T follicular helper cell (primary cell): ENCODE data around the gene GPR17.

Experiments used
- DNase-seq: peaks from one replicate; pipeline ENCODE4 v3.0.0-alpha.2; 2020; ENCODE audit warnings: low read depth

Gene GPR17

DNA sequence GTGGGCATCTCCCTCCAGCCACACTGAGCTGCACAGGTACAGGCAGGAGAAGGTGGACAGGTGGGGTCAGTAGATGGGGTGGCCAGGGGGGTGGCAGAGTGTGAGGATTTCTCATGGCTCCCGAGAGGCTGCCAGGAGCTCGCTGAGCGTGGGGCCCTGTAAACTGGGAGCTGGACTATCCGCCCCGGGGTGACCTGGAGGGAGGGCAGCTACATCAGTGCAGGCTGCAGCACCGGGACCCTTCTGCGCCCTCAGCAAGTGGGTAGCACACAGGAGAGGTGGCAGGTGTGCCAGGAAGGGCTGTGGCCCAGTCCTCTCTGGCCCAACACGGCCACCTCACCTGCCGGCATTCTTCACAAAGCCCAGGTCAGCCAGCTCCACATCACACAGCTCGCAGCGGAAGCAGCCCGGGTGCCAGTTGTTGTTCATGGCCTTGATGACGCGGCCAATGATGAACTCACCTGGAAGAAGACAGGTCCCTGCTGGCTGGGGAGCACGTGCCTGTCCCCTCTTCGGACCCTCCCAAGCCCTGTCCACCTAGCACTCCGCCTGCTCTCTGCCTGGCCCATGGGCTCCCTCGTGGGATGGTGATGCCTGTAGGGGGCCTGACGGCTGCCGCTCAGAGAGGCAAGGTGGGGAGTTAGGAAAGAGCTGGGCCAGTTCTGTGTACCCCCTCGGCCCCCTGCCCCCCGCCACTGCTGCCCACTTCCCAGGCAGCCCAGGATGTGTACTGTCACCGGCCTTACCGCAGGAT is 8.3 kb downstream of the GPR17 start:
- DNase-seq, result no peak

DNA sequence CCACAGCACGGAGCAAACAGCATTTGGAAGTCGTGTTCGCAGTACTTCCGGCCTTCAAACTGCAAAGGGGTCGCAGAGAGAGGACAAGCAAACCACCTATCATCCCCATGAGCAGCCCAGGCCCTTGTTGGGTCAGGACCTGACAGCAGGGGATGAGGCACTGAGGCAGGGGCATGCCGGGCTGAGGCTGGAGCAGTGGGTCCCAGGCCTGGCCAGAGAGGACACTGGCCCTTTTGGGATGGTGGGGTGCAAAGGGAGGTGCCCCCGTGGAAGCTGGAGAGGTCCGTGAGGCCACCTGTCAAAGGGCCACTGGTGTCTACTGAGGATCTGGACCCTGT is 8.9 kb downstream of the GPR17 start:
- no peak for DNase-seq

DNA sequence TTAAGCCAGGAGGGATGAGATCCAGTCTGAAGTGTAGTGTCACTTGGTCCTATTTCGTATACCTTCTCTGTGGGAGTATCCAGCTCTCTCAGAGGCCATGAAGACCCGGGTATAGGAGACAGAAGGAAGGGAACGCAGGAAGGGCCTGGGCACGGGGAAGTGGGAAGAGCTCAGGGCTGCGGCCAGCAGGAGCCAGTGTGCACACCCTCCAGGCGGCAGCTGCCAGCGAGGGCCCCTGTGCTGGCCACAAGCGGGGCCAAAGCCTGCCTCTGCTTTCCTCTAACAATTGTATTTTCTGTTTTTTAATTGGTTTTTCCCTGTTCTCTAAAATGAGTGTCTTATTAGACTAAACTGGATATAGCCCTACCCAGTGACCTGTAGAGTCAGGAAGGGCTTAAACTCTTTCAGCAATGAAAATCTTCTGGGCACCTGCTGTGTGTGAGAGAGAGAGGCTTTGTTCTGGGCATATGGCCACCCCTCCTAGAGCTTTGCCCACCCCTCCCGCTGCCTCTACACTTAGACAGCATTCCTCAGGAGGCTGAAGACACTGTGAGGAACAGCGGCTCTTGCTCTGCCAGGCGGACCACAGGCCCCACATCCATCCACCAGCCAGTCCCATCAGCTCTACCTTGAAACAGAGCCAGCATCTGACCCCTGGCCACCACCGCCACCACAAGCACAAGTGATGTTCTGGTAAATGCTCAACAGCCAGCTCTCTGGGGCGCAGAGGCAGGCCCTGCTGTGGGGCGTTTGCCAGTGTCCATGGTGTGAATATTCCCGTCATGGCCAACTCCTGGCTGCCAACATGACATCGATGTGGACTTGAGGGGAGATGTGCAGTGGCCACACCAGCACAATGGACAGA is 9.5 kb downstream of the GPR17 start:
- no peak for DNase-seq

DNA sequence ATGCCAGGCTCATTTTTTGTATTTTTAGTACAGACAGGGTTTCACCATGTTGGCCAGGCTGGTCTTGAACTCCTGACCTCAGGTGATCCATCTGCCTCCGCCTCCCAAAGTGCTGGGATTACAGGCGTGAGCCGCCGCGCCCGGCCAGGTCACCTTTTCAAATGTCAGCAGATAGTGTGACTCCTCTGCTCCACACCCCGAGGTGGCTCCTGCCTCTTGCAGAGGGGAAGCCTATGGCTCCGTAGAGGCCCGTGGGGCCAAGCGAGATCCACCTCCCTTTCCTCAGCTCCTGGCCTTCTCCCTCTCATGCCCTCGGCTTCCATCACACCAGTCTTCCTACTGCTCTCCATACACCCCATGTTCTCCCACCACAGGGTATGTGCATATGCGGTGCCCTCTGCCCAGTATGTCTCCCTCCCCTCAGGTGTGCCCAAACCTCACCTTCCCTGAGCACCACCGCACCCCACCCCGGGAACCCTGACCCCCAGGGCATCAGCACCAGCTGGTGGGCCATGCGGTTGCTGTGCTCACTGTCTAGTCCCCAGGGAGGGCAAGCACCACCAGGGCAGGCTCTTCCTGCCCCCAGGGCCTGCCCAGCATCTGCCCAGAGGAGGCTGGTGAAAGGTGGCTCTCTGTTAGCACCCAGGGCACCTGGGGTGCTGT is 10.7 kb downstream of the GPR17 start:
- no peak for DNase-seq

DNA sequence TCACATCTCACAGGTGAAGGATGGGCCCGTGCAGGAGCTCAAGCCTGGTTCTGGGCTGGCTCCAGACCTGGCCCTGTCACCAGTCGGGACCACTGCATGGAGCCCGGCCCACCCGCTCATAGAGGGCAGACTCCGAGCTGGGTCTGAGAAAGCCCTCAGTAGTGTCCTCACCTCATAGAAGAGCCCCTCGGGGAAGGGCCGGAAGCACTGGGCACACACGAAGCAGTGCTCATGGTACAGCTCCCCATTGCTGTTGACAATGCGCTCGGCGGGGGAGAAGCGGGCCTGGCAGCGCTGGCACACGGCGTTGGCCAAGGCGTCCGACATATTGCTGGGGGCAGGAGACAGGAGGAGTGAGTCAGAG is 11.3 kb downstream of the GPR17 start:
- DNase-seq, result no peak

DNA sequence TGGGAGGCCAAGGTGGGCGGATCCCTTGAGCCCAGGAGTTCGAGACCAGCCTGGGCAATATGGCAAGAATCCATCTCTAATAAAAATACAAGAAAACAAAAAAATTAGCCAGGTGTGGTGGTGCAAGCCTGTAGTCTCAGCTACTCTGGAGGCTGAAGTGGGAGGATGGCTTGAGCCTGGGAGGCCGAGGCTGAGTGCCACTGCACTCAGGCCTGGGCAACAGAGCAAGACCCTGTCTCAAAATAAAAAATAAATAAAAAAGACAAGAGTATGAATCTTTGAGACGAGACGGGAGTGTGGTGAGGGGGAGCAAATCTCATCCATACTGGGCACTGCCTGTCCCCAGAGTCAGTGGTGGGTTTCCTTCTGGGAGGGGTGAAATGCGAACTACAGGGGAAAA is 12.2 kb downstream of the GPR17 start:
- DNase-seq, result no peak

- no peak for DNase-seq
Observed at GRCh38 chr2:127658641-127659407, 12.9 kb downstream of the GPR17 start.

DNA sequence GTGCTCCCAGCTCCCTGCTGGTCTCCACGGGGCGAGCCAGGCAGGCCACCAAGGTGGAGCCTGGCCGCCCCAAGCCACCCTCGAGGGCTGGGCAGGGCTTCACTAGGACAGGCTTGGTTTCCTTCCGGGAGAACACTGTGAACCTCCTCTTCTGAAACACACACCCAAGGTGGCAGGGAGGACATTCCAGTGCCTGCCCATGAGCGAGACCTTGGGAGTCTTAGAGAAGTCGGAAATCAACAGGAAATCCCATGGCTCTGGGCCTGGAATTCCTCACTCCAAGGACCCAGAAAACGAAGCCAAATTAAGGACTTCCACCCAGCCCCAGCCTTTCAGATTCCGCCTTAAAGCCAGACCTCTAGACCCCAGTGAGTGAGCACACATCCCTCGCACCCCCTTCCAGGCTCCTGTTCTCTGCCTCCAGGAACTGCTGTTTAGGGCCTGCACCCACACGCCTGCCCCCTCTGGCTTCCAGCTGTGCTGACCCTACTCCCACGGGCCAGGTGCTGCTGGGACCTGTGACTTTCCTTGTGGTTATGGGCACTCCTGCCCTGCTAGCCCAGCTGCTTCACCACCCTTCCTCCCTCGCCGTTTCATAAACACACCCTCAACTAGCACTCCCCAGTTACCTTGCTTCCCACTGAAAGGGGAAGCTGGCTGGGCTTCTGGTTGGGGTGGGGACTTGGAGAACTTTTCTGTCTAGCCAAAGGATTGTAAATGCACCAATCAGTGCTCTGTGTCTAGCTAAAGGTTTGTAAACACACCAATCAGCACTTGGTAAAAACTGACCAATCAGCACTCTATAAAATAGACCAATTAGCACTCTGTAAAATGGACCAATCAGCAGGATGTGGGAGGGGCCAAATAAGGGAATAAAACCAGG is 13.7 kb downstream of the GPR17 start:
- no peak for DNase-seq

- no peak for DNase-seq
Observed at GRCh38 chr2:127660291-127660578, 14.3 kb downstream of the GPR17 start.

- DNase-seq, result no peak
Observed at GRCh38 chr2:127661072-127661649, 15.2 kb downstream of the GPR17 start.

DNA sequence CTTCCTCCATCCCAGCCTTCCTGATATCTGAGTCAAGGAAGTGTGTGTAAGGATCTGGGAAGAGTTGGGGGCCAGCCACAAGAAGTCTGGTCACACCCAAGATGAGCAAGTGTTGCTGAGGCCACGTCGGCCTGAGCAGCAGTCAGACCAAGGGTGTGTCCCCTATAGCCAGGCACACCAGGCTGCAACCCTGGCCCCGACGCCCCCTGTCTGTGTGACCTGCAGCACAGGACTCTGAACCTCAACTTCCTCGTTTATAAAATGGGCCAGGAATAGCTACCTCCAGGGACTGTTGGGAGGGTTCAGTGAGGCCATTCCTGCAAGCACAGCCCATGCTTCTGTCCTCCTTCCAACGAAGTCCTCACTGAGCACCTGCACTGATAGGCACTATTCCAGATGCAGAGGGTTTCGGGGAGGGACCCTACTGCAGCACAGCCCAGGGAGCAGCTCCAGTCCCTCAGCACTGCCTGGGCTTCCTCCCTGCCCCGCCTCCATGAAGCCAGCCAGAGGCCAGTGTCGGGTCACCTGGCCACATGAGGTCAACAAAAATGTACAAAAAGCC is 16.1 kb downstream of the GPR17 start:
- DNase-seq, result no peak

- no peak for DNase-seq
Observed at GRCh38 chr2:127662937-127663565, 17.1 kb downstream of the GPR17 start.

DNA sequence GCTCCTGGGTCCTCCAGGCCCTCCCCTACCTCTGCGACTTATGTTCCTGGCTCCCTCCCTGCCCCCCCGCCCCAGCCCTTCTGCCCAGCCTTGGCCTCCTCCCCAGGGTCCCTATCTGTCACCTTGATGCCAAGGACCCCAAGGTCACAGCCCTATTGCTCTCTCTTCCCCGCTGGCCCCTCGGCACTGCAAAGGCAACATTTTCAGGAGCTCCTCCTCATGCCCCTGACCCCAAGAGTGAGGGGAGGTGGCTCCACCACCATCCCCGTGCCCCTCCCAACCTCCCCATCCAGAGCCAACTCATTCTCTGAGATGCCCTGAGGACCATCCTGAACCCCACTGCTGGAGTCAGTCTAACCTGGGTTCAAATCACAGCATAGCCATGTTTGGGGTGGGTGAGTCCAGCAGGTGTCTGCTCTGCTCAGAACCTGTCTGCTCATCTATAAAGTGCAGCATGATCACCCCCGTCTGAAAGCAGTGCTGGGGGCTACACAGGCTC is 17.7 kb downstream of the GPR17 start:
- no peak for DNase-seq

DNA sequence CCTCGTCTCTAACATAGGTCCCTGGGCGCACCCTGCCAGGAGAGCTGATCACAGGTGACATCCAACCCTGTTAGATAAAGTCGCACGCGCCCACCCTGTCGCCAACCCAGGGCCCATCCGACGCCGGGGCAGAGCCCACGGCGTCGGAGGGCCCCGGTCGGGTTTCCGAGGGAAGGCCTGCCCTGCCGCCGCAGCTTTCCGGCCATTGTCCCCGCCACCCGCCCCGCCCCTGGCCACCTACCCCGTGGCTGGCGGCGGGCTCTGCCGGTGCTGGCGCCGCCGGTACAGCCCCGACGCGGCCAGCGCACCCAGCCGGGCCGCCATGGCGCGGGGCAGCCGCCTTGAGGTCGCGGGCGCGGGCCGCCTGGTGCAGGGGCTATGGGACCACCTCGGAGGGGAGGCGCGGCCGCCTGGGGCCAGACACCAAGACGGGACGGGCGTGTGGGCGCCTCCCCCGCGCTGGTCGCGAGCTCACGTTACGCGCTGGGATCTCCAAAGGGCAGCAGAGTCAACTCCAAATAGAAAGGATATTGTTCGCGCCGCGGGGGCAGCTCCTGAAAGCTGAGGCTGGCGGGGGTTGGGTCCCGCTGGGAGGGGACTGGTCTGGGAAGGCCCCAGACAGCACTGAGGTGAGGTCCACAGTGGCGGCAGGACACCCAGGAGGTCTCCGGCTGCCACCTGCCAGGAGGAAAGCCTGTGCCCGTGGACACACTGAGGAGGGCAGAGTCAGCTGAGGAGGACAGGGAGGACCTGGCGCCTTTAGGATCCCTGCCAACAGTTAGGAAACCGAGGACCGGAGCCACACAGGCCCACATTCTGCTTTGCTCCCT is 18.3 kb downstream of the GPR17 start:
- DNase-seq, result no peak

GRCh38 chr2:127664895-127665225 is 18.9 kb downstream of the GPR17 start:
- no peak for DNase-seq

GRCh38 chr2:127665267-127665893 is 19.4 kb downstream of the GPR17 start:
- no peak for DNase-seq

DNA sequence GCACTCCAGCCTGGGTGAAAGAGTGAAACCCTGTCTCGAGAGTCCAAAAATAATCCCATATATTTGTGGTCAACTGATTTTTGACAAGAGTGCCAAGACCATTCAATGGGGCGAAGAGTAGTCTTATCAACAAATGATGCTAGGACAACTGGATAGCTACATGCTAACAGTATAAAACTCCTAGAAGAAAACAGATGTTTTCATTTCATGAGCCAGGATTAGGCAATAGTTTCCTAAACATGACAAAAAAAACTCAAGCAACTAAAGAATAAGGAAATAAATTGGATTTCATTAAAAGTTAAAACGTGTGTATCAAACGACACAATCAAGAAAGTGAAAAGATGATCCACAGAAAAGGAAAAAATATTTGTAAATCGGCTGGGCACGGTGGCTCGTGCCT is 23.1 kb downstream of the GPR17 start:
- no peak for DNase-seq

DNA sequence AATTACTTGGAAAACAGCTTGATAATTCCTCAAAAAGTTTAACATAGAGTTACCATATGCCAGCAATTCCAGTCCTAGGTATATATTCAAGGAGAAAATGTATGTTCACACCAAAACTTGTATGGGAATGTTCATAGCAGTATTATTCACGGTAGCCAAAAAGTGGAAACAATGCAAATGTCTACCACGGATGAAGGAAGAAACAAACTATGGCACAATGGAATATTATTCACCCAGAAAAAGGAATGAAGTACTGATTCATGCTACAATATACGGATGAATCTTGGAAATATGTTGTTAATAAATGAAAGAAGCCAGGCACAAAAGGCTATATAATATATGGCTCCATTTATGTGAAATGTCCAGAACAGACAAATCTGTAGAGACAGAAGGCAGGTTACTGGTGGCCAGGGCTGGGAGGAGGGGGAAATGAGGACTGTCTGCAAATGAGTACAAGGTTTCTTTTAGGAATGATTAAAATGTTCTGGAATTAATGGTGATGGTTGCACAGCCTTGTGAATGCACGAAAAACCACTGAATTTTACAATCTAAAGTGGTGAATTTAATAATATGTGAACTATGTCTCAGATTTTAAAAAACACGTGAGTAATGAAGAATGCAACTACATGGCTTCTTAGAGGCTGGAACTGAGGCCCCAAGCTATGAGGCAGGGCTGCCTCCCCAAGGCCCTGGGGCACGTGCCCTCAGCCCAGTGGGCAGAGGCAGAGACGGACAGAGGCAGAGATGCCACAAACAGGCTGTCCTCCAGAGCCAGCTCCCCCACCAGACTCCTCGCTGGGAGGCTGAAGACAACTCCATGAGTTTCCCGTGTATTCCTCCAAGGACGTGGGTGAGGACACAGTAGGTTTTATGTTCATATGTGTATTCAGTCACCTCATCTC is 24.4 kb downstream of the GPR17 start:
- no peak for DNase-seq
